Stimulated activated CD4-positive, alpha-beta T cell treated with anti-CD3 and anti-CD28 coated beads, Interleukin-2, amount 100 ng/mL, for 4 hours (primary cell): Measurements from ENCODE around the gene PXDN.

Source experiments
- DNase-seq: peaks from one replicate; pipeline ENCODE4 v3.0.0-alpha.2; 2020; ENCODE audit warnings: low read depth

The PXDN gene

DNA sequence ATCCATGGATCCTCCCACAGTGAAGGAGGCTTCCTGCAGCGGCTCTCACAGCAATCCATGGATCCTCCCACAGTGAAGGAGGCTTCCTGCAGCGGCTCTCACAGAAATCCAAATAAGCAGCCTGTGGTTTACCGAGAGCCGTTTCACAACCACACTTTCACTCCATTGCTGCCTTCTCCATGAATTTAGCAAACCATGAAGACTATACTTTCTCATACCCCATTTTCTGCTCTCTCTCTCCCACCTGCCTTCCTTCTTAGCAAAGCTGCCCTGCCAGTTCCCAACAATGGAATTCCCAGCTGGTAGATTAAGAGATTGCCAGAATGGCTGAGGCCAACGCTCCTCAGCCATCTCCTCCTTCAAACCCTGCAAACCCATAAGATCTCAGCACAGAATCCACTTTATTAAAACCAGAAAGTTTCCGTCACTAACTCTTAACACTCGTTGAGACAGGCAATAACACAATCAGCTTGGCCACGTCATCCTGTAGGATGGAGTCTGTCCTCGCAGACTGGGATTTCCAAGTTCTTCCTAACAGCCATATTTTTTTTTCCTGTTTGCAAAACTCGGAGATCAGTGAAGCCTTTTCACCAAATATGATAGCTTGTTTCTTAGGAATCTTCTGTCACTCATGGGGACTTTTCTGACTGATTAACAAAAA, 162.2 kb downstream of the PXDN start:
- no peak for DNase-seq
